Measurements from ENCODE around the gene MCTP2.

MCTP2 gene

DNA sequence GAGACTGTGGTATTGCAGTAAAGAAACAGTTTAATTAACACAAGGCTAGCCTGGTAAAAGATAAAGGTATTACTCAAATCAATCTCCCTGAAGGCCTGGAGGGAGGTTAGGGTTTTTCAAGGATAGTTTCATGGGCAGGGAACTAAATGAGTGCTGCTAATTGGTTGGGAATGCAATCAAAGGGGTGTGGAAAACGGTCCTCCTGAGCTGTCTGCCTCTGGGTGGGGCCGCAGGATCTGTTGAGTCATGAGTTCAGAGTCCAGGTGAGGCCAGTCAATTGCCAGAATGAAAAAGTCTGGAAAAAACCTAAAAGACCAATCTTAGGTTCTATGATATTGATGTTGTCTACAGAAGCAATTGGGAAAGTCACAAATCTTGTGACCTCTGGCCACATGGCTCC lies 293.2 kb downstream of the MCTP2 start:
- Histone ChIP-seq H3K9ac (ENCODE audit: low read length in 5 of 5) (no peak overlapping the region), H3K27ac (ENCODE audit: low read depth, low read length) (no peak overlapping the region), H3K4me3 (ENCODE audit: low read depth in 1 of 5, low read length in 5 of 5) (no peak overlapping the region), H3K27me3 (ENCODE audit: control insufficient read depth in 5 of 5, insufficient read depth in 4 of 5, low read length in 5 of 5) (no peaks in the 10 kb centered on the region), H3K36me3 (ENCODE audit: control insufficient read depth in 5 of 5, insufficient read depth in 5 of 5, low read length in 5 of 5) (no peaks in the 10 kb centered on the region), H3K9me3 (ENCODE audit: control insufficient read depth in 5 of 5, low read length in 5 of 5) (no peaks in the 10 kb centered on the region), H3K4me1 (ENCODE audit: control insufficient read depth in 5 of 5, insufficient read depth in 5 of 5, low read length in 5 of 5) (no peaks in the 10 kb centered on the region)

DNA sequence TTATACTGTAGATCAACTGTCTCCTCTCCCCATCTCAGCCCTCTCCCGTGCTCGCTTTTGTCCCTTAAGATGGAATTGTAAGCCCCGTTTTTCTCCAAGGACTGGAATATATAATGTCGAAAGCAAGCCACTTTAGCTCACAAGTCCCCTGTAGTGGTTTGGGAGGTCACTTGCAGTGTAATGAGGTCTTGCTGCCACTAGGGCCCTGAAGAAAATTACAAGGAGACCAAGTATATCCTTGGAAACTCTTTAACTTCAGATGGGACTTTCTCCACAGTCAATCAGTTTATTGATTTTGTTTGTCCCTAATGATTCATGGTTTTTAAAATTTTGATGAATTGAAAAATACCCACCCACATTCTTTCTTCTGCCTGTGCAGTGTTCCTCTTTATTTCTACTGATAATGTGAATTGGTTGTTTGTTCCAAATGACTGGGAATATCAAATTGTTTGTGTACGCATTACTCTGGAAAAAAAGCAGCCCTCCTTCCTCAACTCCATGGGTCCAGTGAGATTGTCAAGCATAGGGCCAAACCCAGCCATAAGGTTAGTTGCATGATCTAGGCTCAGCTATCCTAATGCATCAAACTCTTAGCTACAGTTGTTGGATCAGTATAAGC lies 294.8 kb downstream of the MCTP2 start:
- no peaks in the 10 kb centered on the region for H3K27me3 ChIP-seq (ENCODE audit: control insufficient read depth in 5 of 5, insufficient read depth in 4 of 5, low read length in 5 of 5)
- no peak overlapping the region for H3K9ac ChIP-seq (ENCODE audit: low read length in 5 of 5)
- H3K9me3 ChIP-seq (ENCODE audit: control insufficient read depth in 5 of 5, low read length in 5 of 5) = no peaks in the 10 kb centered on the region
- no peak overlapping the region for H3K27ac ChIP-seq (ENCODE audit: low read depth, low read length)
- no peaks in the 10 kb centered on the region for H3K4me1 ChIP-seq (ENCODE audit: control insufficient read depth in 5 of 5, insufficient read depth in 5 of 5, low read length in 5 of 5)
- H3K4me3 ChIP-seq (ENCODE audit: low read depth in 1 of 5, low read length in 5 of 5) = no peak overlapping the region
- H3K36me3 ChIP-seq (ENCODE audit: control insufficient read depth in 5 of 5, insufficient read depth in 5 of 5, low read length in 5 of 5) = no peaks in the 10 kb centered on the region

DNA sequence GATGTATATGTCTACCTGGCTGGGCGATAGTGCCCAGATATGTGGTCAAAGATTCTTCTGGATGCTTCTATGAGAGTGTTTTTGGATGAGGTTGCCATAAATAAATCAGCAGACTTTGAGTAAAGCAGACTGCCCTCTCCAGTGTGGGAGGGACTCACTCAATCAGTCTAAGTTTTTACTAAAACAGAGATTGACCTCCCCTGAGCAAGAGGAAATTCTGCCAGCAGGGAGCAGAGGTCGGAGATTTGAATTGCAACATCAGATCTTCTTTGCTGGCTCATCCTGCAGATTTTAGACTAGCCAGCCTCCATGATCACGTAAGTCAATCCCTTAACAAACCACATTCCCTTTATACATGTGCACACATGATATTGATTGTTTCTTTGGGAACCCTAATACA lies 300.9 kb downstream of the MCTP2 start:
- no peaks in the 10 kb centered on the region for H3K27me3 ChIP-seq (ENCODE audit: control insufficient read depth in 5 of 5, insufficient read depth in 4 of 5, low read length in 5 of 5)
- no peak overlapping the region for H3K4me3 ChIP-seq (ENCODE audit: low read depth in 1 of 5, low read length in 5 of 5)
- no peak overlapping the region for H3K9ac ChIP-seq (ENCODE audit: low read length in 5 of 5)
- H3K27ac ChIP-seq (ENCODE audit: low read depth, low read length) = no peak overlapping the region
- H3K4me1 ChIP-seq (ENCODE audit: control insufficient read depth in 5 of 5, insufficient read depth in 5 of 5, low read length in 5 of 5) = peaks cover 0 to 14% (median 7%) of the 10 kb centered on the region in 5 donors
- H3K36me3 ChIP-seq (ENCODE audit: control insufficient read depth in 5 of 5, insufficient read depth in 5 of 5, low read length in 5 of 5) = no peaks in the 10 kb centered on the region
- H3K9me3 ChIP-seq (ENCODE audit: control insufficient read depth in 5 of 5, low read length in 5 of 5) = no peaks in the 10 kb centered on the region
